NCI-H1105 treated with DMSO at 0.1 percent for 48 hours (cell line): Measurements from ENCODE around the gene ANP32B.
"Not testable (repeated sequence)": the region's sequence is repeated elsewhere in the genome, so short reads cannot be mapped to it uniquely, and the experiment has no call there.

Experiments
- DNase-seq: peaks from one replicate; lab custom pipeline; 2025; lab: John Stamatoyannopoulos, UW

Gene ANP32B

GRCh38 chr9:97963232-97963631 lies 19.9 kb upstream of the ANP32B start:
- no peak for DNase-seq

- DNase-seq: no peak
Measured at GRCh38 chr9:97964901-97965300, 18.2 kb upstream of the ANP32B start.

GRCh38 chr9:97966493-97966892 lies 16.6 kb upstream of the ANP32B start:
- DNase-seq: no peak

DNA sequence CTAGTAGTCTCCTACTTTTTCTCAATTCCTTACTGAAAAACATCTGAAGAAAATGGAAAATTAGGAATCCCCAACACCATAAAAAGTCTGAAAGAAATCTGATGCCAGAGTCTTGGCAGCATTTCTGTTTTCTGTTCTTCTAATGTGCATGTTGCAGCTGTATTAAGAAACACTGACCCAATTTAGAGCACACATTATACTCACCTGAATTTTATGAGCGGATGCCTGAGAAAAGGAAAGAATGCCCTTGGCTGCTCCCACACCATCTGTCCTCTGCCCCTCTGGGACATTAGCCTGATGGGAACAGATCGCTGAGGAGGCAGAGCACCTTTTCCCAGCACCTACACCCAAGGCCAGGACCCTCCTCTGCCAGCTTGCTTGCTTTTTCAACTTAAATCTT lies 14.1 kb upstream of the ANP32B start:
- no peak for DNase-seq

DNA sequence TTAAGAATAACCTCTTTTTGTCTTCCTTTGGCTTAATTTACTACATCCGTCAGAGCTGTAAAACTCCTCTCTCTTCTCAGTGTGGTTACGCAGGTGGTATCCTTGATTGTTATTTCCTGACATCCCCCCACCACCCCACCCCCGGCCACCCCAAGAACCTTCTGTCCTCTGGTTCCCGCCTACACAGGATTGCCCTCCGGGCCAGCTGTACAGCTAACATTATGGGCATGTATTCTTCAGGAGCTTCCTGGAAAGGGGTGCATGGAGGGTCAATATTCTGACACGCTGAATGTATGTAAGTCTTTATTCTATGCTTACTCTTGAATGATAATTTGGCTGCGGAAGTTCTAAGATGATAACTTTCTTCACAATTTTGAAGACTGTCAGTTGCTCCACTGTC lies 13.0 kb upstream of the ANP32B start:
- DNase-seq: no peak

DNA sequence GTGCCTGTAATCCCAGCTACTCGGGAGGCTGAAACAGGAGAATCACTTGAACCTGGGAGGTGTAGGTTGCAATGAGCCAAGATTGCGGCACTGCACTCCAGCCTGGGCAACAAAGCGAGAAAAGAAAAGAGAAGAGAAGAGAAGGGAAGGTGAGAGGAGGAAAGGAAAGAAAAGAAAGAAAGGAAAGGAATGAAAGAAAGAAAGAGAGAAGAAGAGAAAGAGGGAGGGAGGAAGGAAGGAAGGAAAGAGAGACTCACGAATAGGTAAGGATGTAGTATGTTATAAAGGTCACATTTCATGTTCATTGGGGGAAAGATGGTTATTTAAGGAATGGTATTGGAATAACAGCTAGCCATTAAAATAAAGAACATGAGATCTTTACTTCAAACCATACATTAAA lies 10.4 kb upstream of the ANP32B start:
- no peak for DNase-seq

DNA sequence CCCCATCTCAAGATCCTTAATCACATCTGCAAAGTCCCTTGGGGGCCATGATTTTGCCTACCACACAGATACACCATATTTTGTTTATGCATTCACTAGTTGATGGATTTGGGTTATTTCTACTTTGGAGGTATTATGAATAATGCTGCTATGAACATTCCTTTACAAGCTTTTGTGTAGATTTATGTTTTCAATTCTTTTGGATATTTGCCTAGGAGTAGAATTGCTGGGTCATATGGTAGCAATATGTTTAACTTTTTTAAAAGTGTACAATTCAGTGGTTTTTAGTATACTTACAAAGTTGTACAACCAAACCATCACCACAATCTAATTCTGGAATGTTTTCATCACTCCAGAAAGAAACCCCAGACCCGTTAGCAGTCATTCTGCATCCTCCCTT lies 7.8 kb upstream of the ANP32B start:
- DNase-seq: no peak

GRCh38 chr9:97976633-97977032 lies 6.5 kb upstream of the ANP32B start:
- not testable (repeated sequence) for DNase-seq

DNA sequence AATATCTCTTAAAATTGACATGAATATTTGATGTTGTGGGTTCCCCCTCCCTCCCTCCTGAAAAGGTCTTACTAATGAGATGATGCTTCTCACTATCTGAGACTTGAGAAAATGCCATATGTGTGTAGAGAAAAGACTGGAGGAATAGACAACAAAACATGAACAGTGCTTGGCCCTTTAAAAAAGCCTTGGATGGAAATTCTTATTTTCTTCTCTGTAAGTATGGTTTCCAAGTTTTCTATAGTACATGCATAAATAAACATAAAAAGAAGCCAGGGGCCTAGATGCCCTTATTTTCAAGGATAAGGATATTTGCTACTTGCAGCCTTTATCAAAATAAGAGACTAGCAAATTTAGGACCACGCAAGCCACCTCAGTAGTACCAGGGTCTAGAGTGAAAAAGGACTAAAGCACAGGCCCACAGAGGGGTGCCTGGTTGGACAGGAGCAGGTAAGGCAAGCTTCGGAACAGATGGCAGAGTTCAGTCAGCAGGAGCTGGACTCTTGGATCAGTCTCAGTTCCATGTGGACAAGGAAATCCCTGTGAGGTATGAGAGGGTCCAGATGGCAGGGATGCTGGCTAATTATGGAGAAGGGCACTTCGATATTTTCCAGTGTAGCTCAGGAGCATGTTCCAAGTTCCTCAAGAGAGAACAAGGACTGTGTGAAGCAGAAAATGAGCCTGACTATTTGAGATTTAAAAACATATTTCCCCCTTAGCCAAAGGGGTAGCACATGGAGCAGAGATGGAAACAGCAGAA lies 4.6 kb upstream of the ANP32B start:
- no peak for DNase-seq

DNA sequence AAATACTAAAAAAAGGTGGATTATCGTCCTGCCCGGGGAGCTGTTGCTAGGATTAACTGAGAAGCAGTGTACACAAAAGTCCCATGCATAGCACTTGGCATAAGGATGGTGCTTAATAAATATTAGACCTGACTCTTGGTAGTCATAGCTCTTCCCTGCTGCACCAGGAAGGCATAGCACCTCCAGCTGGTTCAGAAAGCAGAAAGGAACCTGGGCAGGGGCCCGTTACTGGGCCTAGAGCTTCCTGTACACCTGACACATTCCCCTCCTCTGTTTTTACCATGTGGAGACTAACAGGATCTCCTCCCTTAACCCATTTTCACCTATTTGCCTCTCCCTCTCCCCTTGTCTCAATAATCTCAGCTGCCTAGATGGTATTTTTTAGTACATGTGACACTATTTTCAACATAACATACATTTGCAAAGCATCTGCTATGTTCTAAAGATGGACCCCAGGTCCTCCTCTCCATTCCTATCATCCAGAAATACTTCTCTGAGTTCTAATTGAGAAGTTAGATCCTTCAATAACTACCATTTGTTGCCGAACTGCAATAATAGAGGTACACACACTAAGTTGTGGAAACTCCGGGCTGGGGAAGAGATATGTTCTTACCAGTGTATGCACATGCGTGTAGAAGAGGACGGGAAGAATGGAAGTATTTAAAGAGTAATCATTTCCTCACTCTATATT lies 3.2 kb upstream of the ANP32B start:
- no peak for DNase-seq

- DNase-seq: no peak
Measured at GRCh38 chr9:97980479-97980803, 2.7 kb upstream of the ANP32B start.

GRCh38 chr9:97980918-97981845 lies 2.0 kb upstream of the ANP32B start:
- no peak for DNase-seq

GRCh38 chr9:97981846-97982682 lies 1.1 kb upstream of the ANP32B start:
- DNase-seq: no peak

DNA sequence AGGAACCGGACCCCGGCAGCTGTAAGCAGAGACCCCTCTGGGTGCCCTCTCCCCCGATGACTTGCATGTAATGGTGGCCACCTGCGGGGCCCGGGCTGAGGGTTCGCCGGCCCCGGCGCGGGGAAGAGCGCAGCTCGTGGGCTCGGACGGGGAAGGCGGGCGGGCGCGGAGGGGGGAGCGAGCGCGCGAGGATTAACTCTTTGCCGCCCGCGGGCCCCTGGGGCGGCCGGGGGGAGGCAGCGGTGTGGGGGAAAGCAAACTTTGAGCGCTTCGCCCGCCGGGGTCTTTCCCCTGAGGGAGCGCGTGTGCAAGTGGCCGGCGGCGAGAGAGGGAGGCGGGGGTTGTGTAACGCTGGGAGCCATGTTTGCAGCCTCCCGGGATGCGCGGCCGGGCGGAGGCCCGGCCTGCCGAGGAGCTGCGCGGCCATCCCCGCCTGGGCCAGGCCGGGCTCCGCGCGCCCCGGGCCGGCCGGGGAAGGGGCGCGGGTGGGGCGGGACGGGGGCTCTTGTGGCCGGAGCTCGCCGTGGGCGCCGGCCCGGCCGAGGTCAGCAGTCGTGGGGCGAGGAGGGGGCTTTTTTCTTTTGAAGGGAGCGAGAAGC lies 547 bp downstream of the ANP32B start:
- DNase-seq: peak; percentile 29

- peak; percentile 59 for DNase-seq
Measured at GRCh38 chr9:97984188-97985057, 1.3 kb downstream of the ANP32B start.

GRCh38 chr9:97985058-97985861 lies 2.1 kb downstream of the ANP32B start:
- peak; percentile 24 for DNase-seq

DNA sequence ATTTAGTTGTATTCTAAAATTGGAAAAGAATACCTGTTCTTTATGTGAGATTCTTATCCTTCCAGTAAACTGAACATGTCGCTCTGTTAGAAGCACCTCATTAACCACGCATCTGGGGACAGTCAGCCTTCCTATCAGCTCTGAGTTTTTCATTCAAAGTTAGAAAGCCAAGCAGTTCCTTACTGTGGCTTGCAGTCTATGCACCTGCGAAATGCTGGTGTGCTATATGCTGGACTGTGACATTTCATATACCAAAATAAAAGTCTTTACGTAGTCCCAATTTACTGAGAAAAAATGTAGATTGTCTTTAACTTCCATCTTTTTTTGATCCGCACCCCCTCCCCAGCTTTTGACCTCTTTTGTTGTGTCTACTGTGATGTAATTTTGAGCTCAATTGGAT lies 4.3 kb downstream of the ANP32B start:
- DNase-seq: no peak

GRCh38 chr9:97990259-97990658 lies 7.1 kb downstream of the ANP32B start:
- DNase-seq: no peak

- no peak for DNase-seq
Measured at GRCh38 chr9:97991818-97992217, 8.7 kb downstream of the ANP32B start.

DNA sequence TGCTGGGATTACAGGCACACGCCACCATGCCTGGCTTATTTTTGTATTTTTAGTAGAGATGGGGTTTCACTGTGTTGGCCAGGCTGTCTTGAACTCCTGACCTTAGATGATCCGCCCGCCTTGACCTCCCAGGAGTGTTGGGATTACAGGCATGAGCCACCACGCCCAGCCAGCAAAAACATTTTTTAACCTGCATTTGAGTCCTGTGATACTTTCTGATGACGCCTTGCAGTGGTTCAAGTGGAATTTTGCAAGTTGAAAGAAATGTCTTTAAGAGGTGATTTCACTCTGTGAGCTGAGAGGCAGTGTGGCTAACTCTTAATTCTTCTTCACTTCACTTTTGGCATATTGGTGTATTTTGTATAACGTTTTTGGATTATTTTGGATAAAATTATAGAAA lies 9.1 kb downstream of the ANP32B start:
- DNase-seq: no peak
